NCI-H2081 treated with DMSO at 0.1 percent for 48 hours (cell line): ENCODE measurements around the gene COL9A3.
"Not testable (repeated sequence)": the region's sequence is repeated elsewhere in the genome, so short reads cannot be mapped to it uniquely, and the experiment has no call there.

Experiments
- DNase-seq: peaks from one replicate; lab custom pipeline; 2025; lab: John Stamatoyannopoulos, UW

Gene COL9A3

DNA sequence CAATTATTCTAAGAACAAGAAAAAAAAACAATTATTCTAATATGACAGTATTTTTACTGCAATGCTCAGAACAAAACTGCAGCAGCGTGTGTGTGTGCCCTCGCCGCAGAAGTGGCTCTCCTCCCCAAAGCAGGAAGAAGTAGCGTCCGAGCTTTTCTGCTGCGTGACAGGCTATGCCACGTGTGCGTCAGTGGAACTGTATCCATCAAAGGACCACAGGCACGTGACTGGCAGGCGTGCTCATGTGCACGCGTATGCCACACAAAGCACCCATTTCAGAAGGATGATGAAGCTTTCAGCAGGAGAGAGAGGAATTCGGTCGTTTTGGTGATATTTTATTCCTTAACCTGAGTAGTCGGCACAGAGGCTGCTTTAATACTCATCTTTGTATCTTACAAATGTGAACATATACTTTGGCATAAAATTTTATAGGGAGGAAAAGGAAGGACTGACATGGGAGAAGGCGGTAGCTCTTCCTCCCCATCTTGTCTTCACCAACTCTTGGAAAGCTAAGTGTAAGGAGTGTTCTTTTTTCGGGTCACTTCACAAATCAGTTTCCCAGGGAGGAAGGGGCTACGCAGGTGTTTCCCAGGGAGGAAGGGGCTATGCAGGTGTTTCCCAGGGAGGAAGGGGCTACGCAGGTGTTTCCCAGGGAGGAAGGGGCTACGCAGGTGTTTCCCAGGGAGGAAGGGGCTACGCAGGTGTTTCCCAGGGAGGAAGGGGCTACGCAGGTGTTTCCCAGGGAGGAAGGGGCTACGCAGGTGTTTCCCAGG lies 41.4 kb downstream of the COL9A3 start:
- no peak for DNase-seq

DNA sequence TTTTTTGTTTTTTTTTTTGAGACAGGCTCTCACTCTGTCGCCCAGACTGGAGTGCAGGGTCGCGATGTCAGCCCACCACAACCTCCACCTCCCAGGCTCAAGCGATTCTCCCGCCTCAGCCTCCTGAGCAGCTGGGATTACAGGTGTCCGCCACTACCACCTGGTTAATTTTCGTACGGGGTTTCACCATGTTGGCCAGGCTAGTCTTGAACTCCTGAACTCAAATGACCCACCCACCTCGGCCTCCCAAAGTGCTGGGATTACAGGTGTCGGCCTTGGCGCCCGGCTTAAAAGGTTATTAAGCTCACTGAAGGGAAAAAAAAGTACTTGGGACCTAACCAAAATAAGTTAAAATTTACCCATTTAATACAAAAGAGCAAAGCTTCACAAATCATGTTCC lies 42.9 kb downstream of the COL9A3 start:
- no peak for DNase-seq

DNA sequence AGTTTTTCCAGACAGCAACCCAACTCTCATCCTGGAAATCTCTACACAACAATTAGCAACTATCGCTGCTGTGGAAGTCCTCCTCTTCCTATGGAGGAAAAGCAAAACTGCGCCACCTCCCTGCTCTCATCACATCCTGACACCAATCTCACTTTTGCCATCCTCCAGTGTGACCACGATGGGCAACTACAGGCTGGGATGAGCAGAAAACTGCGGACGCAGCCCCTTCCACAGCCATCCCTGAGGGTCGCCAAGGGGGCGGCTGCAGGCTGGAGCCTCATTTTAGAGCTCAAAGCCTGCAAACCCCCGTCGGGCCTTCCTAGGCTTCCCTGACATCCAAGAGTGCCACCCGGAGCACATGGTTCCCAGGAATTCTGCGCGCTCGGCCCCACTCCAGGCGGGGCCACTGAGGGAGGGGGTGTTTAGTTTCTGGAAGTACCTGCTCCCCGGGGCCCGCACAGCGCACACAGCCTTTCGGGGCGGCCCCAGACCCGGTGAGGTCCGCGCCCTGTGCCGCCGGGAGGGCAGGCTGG lies 43.6 kb downstream of the COL9A3 start:
- no peak for DNase-seq

DNA sequence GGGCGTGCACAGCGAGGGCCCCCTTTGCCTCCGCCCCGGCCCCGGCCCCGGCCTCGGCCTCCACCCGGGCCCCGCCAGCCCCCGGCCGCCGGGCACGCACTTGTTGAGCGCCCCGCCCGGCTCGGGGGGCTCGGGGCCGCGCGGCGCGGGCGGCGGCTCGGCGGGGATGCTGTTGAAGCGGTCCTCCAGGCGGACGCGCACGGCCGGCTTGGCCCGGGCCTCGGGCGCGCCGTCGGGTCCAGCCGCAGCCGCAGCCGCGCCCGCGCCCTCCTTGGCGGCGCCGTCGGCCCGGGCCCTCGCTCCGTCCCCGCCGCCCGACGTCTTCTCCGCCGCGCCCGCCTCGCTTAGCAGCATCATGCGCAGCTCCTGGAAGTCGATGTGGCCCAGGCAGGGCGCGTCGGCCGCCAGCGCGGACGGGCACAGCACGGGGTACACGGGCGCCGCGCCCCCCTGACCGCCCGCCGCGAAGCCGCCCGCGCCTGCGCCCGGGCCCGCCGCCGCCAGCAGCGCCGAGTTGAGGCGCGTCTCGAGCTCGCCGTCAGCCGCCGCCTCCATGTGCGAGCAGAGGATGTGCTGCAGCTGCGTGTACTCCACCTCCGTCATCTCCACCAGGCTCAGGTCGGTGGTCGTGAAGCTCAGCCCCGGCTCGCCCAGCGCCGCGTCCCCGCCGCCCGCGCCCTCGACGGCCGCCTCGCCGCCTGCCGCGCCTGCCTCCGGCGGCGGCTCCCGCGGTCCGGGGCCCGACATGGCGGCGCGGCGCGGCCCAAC lies 44.3 kb downstream of the COL9A3 start:
- no peak for DNase-seq

DNA sequence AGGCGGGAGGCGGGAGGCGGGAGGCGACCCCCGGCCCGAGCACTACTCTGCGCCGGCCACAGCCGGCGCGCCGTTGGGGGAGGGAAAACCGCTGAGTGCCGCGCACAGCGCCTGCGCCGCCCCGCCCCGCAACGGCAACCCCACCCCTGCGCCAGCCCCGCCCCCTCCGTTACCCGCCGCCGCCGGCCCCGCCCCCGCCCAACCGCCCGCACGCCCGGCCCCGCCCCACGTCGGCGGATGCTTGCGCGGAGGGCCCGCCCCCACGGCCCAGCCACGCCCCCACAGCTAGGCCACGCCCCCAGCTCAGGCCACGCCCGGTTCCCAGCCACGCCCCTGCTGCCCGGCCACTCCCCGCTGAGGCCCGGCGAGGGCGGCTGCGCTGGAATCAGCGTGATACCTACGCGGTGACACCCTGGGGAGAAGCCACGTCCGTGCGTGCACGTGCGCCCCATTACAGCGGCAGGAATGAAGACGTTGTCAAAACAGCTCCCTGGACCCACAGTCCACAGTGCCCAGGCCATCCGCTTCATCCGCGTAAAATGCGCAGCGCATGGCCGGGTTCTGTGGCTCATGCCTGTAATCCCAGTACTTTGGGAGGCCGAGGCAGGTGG lies 45.0 kb downstream of the COL9A3 start, which contains the start of gene TCFL5:
Gene TCFL5 (minus strand): TSS at position 97 of the 611 bp plus-strand sequence. CDS start 152 bp downstream, outside the sequence.
- DNase-seq: no peak

DNA sequence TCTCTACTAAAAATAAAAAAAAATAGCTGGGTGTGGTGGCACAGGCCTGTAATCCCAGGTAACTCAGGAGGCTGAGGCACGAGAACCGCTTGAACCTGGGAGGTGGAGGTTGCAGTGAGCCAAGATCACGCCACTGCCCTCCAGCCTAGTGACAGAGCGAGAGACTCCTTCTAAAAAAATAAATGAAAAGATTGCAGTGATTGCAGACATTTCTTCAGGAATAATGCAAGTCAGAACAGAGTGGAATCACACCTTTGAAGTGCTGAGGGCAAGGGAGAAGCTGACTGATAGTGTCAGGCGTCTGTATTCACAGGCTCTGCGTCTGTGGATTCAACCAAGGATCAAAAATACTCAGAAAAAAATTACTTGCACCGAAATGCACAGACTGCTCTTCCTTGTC lies 47.4 kb downstream of the COL9A3 start:
- DNase-seq: no peak

DNA sequence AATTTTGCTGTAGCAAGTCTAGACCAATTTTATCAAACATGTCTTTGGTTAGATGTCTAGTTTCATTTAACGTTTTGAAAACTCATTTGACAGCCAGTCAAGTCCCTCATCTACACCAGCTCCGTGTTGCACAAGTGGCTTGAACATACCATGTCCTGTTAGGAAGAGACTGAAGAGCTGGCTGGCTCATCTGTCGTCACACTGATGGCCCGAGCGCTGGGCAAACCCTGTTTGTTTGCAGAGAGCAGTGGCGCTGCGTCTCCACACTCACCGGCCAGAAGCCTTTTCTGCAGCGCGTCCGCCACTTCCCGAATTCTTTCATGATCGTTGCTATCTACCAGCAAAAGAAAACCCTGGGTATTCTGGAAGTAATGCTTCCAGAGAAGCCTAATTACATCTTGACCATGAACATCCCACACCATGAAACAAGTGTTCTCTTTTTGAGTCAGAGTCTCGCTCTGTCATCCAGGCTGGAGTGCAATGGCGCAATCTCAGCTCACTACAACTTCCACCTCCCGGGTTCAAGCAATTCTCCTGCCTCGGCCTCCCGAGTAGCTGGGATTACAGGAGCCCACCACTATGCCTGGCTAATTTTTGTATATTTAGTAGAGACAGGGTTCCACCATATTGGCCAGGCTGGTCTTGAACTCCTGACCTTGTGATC lies 55.5 kb downstream of the COL9A3 start:
- no peak for DNase-seq

DNA sequence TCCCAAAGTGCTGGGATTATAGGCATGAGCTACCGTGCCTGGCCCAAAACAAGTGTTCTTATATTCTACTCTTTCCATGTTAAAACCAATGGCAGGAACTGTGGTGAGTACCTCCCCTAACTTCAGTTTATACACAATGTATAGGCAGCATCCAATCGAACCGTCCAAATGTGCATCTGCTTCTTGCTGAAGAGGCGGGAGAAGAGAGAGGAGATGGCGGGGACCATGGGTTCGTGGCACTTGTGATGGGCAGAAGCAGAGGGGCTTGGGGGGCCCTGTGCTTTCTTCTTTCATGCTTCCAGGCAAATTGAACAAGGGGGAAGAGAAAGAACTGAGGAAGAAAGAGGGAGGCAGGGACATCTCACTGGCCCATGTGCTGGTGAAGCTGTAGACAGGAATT lies 56.0 kb downstream of the COL9A3 start:
- DNase-seq: no peak

DNA sequence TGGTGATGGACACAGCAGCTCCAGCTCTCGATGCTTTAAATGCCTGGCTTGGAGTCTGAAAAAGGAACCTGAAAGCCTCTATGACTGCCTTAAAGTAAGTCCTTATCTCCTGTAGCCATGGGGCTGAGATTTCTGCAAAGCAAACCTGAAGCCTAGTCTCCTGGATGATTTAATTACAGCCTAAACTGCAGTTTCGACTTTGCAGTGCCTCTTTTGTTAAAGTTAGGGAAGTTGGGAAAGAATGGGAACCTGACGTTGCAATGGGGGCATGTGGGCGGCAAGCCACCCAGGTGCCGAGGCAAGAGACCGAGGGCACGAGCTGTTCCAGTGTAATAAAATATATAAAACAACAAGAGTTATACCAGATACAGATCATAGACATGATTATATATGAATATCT lies 56.4 kb downstream of the COL9A3 start:
- no peak for DNase-seq

DNA sequence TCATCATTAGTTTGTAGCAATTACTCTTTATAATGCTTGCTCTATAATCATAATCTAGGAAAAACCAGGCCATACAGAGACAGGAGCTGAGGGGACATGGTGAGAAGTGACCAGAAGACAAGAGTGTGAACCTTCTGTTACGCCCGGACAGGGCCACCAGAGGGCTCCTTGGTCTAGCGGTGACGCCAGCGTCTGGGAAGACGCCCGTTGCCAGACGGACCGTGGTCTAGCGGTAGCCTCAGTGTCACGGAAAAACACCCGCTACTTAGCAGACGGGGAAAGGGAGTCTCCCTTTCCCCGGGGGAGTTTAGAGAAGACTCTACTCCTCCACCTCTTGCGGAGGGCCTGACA lies 56.8 kb downstream of the COL9A3 start:
- DNase-seq: not testable (repeated sequence)

DNA sequence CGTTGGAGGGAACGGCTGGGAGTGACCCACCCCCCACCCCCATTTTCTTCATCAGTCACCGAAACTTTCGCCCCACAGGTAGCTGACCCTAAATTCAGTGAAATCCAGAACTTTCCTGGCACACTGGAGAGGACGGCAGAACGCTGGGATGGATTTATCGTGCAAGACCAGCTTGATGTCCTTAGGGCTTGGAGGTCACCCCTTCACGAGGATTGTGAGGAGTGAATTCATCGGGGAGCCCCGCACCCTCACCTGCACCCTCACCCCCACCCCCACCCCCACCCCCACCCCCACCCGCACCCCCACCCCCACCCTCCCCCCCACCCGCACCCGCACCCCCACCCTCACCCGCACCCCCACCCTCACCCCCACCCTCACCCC lies 58.1 kb downstream of the COL9A3 start:
- DNase-seq: no peak

DNA sequence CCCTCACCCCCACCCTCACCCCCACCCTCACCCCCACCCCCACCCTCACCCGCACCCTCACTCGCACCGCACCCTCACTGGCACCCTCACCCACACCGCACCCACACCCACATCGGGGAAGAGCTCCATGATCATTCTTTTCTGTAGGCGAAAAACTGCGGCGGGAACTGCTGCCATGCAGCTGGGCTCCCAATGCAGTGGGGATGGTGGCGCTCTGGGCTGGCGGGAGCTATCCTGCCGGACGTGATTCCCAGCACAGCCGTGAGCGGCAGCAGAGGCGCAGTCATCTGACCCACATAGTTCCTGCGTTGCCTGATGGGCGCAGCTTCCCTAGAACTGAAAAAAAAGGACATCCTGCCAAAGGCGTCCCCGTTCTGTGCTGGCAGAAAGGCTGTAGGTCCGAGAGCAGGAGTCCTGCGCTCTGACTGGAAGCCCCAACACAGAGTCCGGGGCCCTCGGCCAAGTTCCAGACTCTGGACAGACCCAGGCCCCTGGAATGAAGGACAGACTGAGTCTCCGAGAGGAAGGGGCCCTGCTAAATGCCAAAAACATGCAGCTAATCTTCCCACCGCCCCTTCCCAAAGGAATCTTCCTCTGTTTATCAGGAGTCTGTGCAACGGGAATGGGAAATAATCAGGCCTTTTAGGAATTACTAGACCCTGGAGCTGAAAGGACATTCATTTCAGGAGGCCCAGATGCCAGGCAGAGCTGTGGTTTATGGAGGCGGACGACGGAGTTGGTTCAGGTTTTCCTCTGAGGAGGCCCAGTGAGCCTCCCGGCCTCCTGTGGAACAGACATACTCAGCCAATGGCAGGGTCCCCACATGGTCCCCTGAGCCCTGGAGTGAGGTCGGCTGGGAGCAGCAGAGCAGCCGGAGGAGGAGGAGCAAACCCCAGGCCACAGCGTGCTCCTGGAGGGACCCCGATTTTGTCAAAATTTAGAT lies 58.8 kb downstream of the COL9A3 start:
- DNase-seq: peak; percentile 57

DNA sequence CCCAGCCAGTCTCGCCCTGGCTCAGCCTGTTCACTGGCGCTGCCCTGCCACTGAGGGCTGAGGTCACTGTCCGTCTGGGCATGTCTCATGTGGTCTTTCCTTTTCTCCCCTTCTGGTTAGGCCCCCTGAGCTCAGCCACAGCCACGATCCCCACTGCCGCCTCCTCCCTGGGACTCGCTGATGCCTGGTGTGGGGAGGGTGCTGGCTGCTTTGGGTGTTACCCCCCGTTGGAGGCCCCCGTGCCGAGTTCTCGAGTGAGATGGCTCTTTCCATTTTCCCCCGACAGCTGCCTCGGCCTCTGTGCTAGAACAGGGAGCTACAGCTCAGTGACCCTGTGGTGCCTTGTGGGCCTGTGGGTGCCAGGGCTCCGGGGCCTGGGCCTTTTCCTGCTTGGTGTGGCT lies 59.7 kb downstream of the COL9A3 start:
- no peak for DNase-seq

DNA sequence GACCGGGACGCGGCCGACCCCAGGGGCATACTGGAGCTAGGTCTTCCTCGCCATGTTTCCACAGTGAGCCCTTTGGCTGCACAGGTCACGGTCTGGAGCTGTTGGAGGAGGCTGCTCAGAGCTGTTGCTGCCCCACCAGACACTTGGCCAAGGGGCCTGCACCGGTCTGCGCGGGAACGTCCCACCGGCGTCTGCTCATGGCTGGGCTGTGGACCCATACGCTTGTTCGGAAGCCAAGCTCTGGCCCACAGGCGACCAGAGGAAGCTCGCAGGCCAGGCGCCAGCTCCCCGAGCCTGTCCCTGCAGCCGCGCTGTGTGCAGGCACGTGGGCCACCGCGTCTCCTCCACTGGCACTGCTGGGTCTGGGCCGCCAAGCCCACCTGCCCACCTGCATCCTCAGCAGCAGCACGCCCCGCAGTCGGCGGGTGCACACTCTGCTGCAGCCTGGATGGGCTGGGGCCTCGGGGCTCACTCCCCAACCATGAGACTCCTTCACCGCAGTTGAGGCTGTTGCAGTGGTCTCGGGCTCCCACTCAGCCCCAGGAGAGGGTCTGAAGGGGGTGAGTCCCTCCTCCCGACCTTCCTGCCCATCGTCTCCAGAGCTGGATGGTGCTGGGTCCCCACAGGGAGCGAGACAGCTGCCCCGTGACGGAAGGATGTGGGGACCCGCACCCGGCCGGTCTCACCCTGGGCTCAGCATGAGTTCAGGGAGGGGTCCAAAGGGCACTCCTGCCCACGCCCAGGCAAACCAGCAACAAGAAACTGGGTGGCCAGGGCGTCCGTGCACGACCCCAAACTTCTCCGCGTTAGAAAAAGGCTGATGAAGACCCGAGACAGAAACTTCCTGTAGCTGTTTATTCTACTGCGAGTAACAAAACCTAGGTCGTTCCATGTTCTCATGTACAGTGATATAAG lies 60.3 kb downstream of the COL9A3 start:
- DNase-seq: no peak

DNA sequence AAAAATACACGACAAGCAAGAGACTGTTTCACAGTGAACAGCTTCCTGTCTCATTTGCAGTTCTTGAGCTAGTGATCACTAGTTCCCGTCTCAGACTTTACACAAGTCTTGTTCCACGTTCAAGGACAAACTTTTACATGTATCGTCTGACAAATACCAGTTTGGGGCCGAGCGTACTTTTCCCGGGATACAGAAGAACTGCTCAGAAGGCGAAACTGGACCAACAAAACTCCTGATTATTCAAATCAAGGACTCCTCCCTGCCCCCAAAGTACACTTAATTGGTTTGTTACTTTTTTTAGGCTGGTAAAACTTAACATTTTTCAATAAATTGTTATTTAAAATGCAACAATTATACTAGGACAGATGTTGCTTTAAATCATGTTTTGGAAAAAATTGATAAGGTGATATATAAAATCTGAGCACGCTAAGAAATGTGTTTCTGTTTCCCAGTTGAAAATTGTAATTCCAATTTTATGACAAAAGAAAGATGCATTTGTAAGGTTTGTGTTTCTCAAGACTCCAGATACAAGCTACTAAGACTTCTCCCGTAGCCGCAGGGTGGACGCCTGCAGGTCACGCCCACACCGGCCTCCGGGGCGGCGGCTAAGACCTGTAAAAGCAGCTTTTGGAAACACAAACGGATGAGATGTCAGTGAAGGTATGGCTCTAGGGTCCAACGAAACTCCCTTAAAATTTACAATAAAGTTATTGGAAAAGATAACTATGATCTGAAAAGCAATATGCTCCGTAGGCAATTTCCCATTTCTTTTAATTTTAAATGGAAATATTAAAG lies 61.6 kb downstream of the COL9A3 start:
- no peak for DNase-seq

DNA sequence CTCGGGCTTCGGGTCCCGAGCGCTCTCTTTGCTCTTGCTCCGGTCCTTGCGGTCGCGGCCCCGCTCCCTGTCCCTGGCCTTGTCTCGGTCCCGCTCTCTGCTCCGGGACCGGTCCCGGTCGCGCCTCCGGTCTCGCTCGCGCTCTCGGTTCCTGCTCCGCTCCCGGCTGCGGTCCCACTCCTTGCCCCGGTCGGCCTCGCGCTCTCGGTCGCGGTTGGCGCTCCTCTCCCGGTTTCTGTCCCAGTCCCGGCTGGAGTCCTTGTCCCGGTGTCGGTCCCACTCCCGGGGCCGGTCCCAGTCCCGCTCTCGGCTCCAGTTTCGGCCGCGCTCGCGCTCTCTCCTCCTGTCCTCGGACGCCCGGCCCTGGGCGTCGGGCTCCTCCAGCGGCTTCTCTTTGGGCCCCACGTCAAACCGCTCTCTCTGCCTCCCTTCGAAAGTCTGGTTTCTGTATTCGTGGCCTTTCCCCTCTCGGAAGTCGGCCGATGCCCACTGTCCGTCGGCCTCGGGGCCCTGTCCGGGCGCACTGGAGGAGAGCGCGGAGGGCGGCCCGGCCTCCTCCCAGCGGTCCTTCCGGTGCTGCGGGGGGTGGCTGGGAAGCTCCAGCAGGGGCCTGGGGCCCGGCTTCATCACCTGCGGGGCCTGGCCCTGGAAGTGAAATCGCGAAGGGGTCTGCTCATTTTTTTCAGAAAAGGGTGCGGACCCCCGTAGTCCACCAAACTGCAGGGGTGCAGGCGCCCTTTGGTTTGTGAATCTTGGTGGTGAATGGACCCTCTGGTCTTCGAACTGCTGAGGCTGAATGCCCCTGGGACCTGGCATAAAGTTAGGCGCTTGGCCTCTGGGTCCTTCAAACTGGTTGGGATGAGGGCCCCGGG lies 62.7 kb downstream of the COL9A3 start:
- DNase-seq: no peak

DNA sequence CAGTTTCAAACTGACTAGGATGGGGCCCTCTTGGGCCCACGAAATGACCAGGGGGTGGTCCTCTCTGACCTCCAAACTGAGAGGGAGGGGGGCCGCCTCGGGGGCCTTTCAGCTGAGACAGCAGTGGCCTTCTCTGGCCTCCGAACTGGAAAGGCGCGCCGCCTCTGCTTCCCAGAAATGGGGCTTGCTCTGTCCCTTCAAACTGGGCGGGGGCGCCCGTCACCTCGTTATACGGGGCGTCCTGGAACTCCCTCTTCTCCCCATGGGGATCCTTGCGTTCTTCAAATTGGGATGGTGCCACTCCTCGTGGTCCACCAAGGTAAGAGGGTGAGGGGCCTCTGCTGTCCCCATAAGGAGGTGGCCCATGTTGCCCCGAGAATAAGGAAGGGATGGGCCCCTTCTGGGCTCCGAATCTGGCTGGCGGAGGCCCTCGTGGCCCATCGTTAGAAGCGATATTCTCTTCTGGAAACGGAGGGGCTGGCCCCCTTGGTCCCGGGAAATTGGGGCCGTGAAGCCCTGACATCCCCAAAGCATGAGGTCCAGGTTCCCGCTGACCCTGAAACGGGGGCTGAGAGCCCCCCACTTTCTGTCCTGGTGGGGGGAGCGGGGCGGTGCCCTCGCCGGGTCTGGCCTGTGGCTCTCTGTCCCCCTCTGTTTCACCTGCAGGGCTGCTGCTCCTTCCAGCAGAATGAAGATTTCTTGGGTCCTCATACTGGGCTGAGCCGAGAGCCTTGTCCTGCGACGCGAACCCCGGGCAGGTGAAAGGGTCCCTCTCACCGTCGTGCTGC lies 63.5 kb downstream of the COL9A3 start:
- no peak for DNase-seq
